Smooth muscle cell (in vitro differentiated cells): ENCODE results near the gene TM4SF5. TPM values are rescaled to one million over a fixed set of nuclear protein-coding genes. Genes with fewer than 3 reads are reported as not detected.
"Not testable (repeated sequence)": the region's sequence is repeated elsewhere in the genome, so short reads cannot be mapped to it uniquely, and the experiment has no call there.

Experiments
- DNase-seq: peaks from one replicate; lab custom pipeline; 2025; ENCODE audit not compliant: unreplicated experiment; lab: John Stamatoyannopoulos, UW
- H2AFZ ChIP-seq: fragments of 200-600 bp; sonication (generic); 2 replicates; pipeline ENCODE4 v1.6.0; 2016; ENCODE audit warnings: antibody characterized with exemption, low read depth, mild to moderate bottlenecking
- H3F3A ChIP-seq: fragments of 200-600 bp; sonication (generic); 2 replicates; pipeline ENCODE4 v1.6.0; 2017; ENCODE audit warnings: antibody characterized with exemption, low read depth
- H3K27ac ChIP-seq: fragments of 200-600 bp; sonication (generic); 2 replicates; pipeline ENCODE4 v1.5.1; 2016; ENCODE audit warnings: low read depth, mild to moderate bottlenecking
- H3K27me3 ChIP-seq: fragments of 200-600 bp; sonication (generic); 2 replicates; pipeline ENCODE4 v1.6.1; 2016; ENCODE audit warnings: low read depth, mild to moderate bottlenecking
- H3K36me3 ChIP-seq: fragments of 200-600 bp; sonication (generic); 2 replicates; pipeline ENCODE4 v1.5.1; 2016; ENCODE audit warnings: low read depth
- H3K4me1 ChIP-seq: fragments of 200-600 bp; sonication (generic); 2 replicates; pipeline ENCODE4 v1.5.1; 2016; ENCODE audit warnings: low read depth
- H3K4me2 ChIP-seq: fragments of 200-600 bp; sonication (generic); 2 replicates; pipeline ENCODE4 v1.6.0; 2016; ENCODE audit warnings: mild to moderate bottlenecking
- H3K4me3 ChIP-seq: fragments of 200-600 bp; sonication (generic); 2 replicates; pipeline ENCODE4 v1.5.1; 2016; ENCODE audit warnings: mild to moderate bottlenecking
- H3K79me2 ChIP-seq: fragments of 200-600 bp; sonication (generic); 2 replicates; pipeline ENCODE4 v1.6.0; 2016; ENCODE audit warnings: low read depth, mild to moderate bottlenecking
- H3K9ac ChIP-seq: fragments of 200-600 bp; sonication (generic); 2 replicates; pipeline ENCODE4 v1.6.0; 2016; ENCODE audit warnings: low read depth
- H3K9me3 ChIP-seq: fragments of 200-600 bp; sonication (generic); replicated peaks from 2 replicates; pipeline ENCODE4 v1.5.1; 2016; ENCODE audit warnings: low read depth
- H4K20me1 ChIP-seq: fragments of 200-600 bp; sonication (generic); 2 replicates; pipeline ENCODE4 v1.6.0; 2016; ENCODE audit warnings: low read depth
- WGBS: methylation state at CpG from one replicate; pipeline ENCODE4 v1.1.7; 2016; ENCODE audit warnings: low lambda C conversion rate; 5-methylcytosine and 5-hydroxymethylcytosine counted together
- polyA plus RNA-seq: library from polyadenylated mRNA; unstranded; fragments of >200 nt; fragmentation: Nextera tagmentation; extraction: Ambion mirVana; gene quantifications from 2 replicates; pipeline ENCODE4 v1.2.1, GENCODE V29; 2016
- total RNA-seq: library from RNA; depleted of rRNA; stranded (reverse); fragments of >200 nt; gene quantifications from 2 replicates; pipeline ENCODE4 v1.2.3, GENCODE V29; 2014
- TF ChIP-seq, protein P1 (sequence below): fragments of 200-600 bp; sonication (generic); IDR thresholded peaks from 2 replicates; pipeline ENCODE4 v1.5.1; 2017; ENCODE audit warnings: borderline replicate concordance, mild to moderate bottlenecking, antibody characterized with exemption; ENCODE audit not compliant: insufficient read depth, poor library complexity, severe bottlenecking

TM4SF5 gene
- total and polyA plus RNA-seq, 2 experiments from 2014 or later = not detected

DNA sequence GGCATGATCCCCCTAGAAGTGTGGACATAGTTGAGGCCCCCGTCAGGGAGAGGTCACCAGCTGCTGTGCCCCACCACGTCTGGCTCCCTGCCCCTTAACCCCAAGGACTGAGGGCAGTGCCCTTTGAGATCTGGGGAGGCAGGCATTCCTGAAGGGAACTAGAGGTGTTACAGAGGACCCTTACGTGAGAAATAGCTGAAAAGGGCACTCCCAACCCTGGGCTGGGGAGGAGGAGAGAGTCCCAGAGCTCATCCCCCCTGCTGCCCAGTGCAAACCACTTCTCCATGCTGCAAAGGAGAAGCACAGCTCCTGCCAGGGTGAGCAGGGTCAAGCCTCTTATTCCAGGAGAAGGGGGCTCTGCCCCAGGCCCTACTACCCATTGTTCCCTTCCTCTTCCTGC is 51.1 kb downstream of the TM4SF5 start:
- DNase-seq = no peak
- TF ChIP-seq, protein P1, sequence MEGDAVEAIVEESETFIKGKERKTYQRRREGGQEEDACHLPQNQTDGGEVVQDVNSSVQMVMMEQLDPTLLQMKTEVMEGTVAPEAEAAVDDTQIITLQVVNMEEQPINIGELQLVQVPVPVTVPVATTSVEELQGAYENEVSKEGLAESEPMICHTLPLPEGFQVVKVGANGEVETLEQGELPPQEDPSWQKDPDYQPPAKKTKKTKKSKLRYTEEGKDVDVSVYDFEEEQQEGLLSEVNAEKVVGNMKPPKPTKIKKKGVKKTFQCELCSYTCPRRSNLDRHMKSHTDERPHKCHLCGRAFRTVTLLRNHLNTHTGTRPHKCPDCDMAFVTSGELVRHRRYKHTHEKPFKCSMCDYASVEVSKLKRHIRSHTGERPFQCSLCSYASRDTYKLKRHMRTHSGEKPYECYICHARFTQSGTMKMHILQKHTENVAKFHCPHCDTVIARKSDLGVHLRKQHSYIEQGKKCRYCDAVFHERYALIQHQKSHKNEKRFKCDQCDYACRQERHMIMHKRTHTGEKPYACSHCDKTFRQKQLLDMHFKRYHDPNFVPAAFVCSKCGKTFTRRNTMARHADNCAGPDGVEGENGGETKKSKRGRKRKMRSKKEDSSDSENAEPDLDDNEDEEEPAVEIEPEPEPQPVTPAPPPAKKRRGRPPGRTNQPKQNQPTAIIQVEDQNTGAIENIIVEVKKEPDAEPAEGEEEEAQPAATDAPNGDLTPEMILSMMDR = no peak
- H3K9me3 ChIP-seq = no peaks in the 10 kb centered on the region
- no peak overlapping the region for H3K9ac ChIP-seq
- H3F3A ChIP-seq = no peaks in the 10 kb centered on the region
- H3K79me2 ChIP-seq = no peaks in the 10 kb centered on the region
- no peak overlapping the region for H3K4me3 ChIP-seq
- H3K27me3 ChIP-seq = no peaks in the 10 kb centered on the region
- no peak overlapping the region for H3K27ac ChIP-seq
- H4K20me1 ChIP-seq = no peaks in the 10 kb centered on the region
- no peaks in the 10 kb centered on the region for H3K36me3 ChIP-seq
- 91% methylated on average over 3 of the region's 3 CpGs for WGBS
- H2AFZ ChIP-seq = no peak overlapping the region
- no peak overlapping the region for H3K4me2 ChIP-seq
- no peaks in the 10 kb centered on the region for H3K4me1 ChIP-seq

DNA sequence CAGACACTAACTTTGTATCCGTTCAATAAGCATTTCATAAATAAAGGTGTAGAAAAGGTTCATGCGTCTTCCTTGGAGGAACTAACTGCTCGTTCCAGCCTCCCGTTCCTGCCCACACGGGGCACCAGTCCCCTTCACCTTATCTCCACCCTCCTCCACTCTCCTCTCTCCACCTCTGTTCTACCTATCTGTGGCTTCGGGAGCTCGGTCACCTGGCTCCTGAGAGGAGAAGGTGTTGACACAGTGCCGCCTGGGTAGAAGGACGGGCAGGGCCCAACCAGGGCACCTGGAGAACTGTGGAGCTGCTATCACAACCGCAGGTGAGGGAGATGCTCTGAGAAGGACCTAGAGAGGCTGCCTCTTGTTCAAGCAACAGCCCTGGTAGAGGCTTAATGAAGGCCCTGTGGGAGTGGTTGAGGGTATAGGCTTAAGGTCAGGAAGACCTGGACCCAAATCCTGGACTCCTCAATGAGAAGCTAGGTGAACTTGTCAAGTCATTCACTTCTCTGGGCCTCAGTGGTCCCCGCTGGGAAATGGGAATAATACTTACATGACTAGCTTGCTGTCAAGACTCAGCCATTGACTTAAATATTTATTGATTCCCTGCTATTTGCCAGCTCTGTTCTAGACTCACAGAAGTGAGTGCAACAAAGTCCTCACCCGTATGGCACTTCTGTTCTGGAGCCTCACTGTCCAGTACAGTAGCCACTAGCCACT is 51.8 kb downstream of the TM4SF5 start:
- H3K9ac ChIP-seq = no peak overlapping the region
- no peaks in the 10 kb centered on the region for H3K4me1 ChIP-seq
- H3K9me3 ChIP-seq = no peaks in the 10 kb centered on the region
- no peak overlapping the region for H3K27ac ChIP-seq
- H3K79me2 ChIP-seq = no peaks in the 10 kb centered on the region
- H2AFZ ChIP-seq = no peak overlapping the region
- no peaks in the 10 kb centered on the region for H3K27me3 ChIP-seq
- H4K20me1 ChIP-seq = no peaks in the 10 kb centered on the region
- WGBS = 92% methylated on average over 12 of the region's 12 CpGs
- DNase-seq = no peak
- H3F3A ChIP-seq = no peaks in the 10 kb centered on the region
- TF ChIP-seq, protein P1 = no peak
- H3K4me3 ChIP-seq = no peak overlapping the region
- no peak overlapping the region for H3K4me2 ChIP-seq
- H3K36me3 ChIP-seq = no peaks in the 10 kb centered on the region

DNA sequence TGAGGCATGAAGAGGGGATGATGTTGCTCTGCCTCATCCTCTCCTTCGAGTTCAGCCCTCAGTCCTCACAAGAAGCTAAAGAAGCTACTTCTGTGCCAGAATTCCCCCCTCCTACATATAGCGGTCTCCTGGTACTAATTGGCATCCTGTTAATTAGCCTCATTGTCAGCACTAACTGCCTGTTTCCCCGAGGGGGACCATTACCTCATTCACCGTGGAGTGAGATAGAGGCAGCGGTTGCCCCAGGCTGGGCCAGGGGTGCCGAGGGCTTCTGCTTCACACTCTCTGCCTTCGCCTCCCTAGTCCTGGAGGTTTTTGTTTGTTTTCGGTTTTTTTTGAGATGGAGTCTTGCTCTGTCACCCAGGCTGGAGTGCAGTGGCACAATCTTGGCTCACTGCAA is 55.7 kb downstream of the TM4SF5 start:
- Histone ChIP-seq H3K4me1 (no peaks in the 10 kb centered on the region), H3K9ac (no peak overlapping the region), H3K27ac (no peak overlapping the region), H3F3A (peaks cover 4% of the 10 kb centered on the region), H3K4me2 (no peak overlapping the region), H3K4me3 (no peak overlapping the region), H3K9me3 (no peaks in the 10 kb centered on the region), H3K36me3 (no peaks in the 10 kb centered on the region), H3K27me3 (no peaks in the 10 kb centered on the region), H2AFZ (no peak overlapping the region), H3K79me2 (no peaks in the 10 kb centered on the region), H4K20me1 (no peaks in the 10 kb centered on the region)
- TF ChIP-seq, protein P1 = no peak
- whole genome bisulfite sequencing = 79% methylated on average over 8 of the region's 8 CpGs
- no peak for DNase-seq

DNA sequence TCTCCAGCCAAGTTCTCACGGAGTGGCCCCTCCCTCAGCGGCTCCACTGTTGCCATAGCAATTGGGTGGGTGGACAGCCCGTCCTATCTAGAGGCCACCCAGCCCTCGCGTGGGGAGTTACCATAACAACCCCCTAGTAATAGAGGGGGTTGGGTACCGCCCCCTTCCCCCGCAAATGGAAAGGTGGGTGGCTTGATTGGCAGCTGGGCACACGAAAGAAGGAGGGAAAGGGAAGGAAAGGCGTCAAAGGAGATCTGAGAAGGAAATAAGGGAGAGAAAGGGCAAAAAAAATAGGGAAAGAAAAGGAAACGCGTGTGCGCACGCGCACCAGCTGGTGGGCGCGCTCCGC is 61.1 kb downstream of the TM4SF5 start:
- Histone ChIP-seq H3K4me2 (peak overlapping the region; percentile 96), H3K27ac (peak overlapping the region; percentile 87), H3K79me2 (peaks cover 43% of the 10 kb centered on the region), H3K9ac (peak overlapping the region; percentile 88), H4K20me1 (peaks cover 39% of the 10 kb centered on the region), H3F3A (peaks cover 15% of the 10 kb centered on the region), H3K4me3 (peak overlapping the region; percentile 90)
- not testable (repeated sequence) for H3K4me1 ChIP-seq, H3K27me3 ChIP-seq, H3K36me3 ChIP-seq, H2AFZ ChIP-seq, H3K9me3 ChIP-seq, DNase-seq
- WGBS = 0% methylated on average over 12 of the region's 17 CpGs

Other genes starting within 250 kb of the TM4SF5 start
- gene MYBBP1A, start 216.5 kb upstream of the TM4SF5 start, total RNA-seq = 14.3 and 18.1 TPM in 2 replicates
- 28.1 and 33.5 TPM in 2 replicates for gene MYBBP1A, start 216.5 kb upstream of the TM4SF5 start, polyA plus RNA-seq
- gene GGT6, start 211.3 kb upstream of the TM4SF5 start, total RNA-seq = 0.27 and 0.76 TPM in 2 replicates
- gene GGT6, start 211.3 kb upstream of the TM4SF5 start, polyA plus RNA-seq = not detected in 2 replicates
- 5.0 and 5.1 TPM in 2 replicates for gene SMTNL2, start 187.4 kb upstream of the TM4SF5 start, total RNA-seq
- gene SMTNL2, start 187.4 kb upstream of the TM4SF5 start, polyA plus RNA-seq = 8.3 and 14.8 TPM in 2 replicates
- not detected in 2 replicates for gene ALOX15, start 130.2 kb upstream of the TM4SF5 start, total RNA-seq
- gene ALOX15, start 130.2 kb upstream of the TM4SF5 start, polyA plus RNA-seq = 0.32 TPM in 1 of 2 replicates, not detected in the other
- 11.6 and 32.0 TPM in 2 replicates for gene PELP1, start 67.7 kb upstream of the TM4SF5 start, total RNA-seq
- gene PELP1, start 67.7 kb upstream of the TM4SF5 start, polyA plus RNA-seq = 31.1 and 33.6 TPM in 2 replicates
- 1.1 and 4.0 TPM in 2 replicates for gene ARRB2, start 61.3 kb upstream of the TM4SF5 start, total RNA-seq
- 6.6 and 7.6 TPM in 2 replicates for gene ARRB2, start 61.3 kb upstream of the TM4SF5 start, polyA plus RNA-seq
- 10.9 and 25.0 TPM in 2 replicates for gene MED11, start 40.5 kb upstream of the TM4SF5 start, total RNA-seq
- 20.4 and 34.1 TPM in 2 replicates for gene MED11, start 40.5 kb upstream of the TM4SF5 start, polyA plus RNA-seq
- gene ZMYND15, start 32.1 kb upstream of the TM4SF5 start, total RNA-seq = not detected in 2 replicates
- 0.54 TPM in 1 of 2 replicates, not detected in the other for gene ZMYND15, start 32.1 kb upstream of the TM4SF5 start, polyA plus RNA-seq
- gene CXCL16, start 32.0 kb upstream of the TM4SF5 start, total RNA-seq = 2.4 and 3.2 TPM in 2 replicates
- 2.3 and 9.2 TPM in 2 replicates for gene CXCL16, start 32.0 kb upstream of the TM4SF5 start, polyA plus RNA-seq
- gene VMO1, start 14.5 kb downstream of the TM4SF5 start, total RNA-seq = not detected in 2 replicates
- gene VMO1, start 14.5 kb downstream of the TM4SF5 start, polyA plus RNA-seq = 0.44 and 0.94 TPM in 2 replicates
- gene GLTPD2, start 17.1 kb downstream of the TM4SF5 start, total RNA-seq = not detected in 2 replicates
- gene GLTPD2, start 17.1 kb downstream of the TM4SF5 start, polyA plus RNA-seq = 0.82 and 0.89 TPM in 2 replicates
- gene PSMB6, start 24.3 kb downstream of the TM4SF5 start, total RNA-seq = 139 and 162 TPM in 2 replicates
- 434 and 438 TPM in 2 replicates for gene PSMB6, start 24.3 kb downstream of the TM4SF5 start, polyA plus RNA-seq
- 19.9 and 20.3 TPM in 2 replicates for gene PLD2, start 35.3 kb downstream of the TM4SF5 start, total RNA-seq
- 9.9 and 26.4 TPM in 2 replicates for gene PLD2, start 35.3 kb downstream of the TM4SF5 start, polyA plus RNA-seq
- gene MINK1, start 61.5 kb downstream of the TM4SF5 start, total RNA-seq = 25.3 and 26.6 TPM in 2 replicates
- gene MINK1, start 61.5 kb downstream of the TM4SF5 start, polyA plus RNA-seq = 26.8 and 40.3 TPM in 2 replicates
- gene C17orf107, start 127.7 kb downstream of the TM4SF5 start, total RNA-seq = 5.0 and 9.9 TPM in 2 replicates
- gene C17orf107, start 127.7 kb downstream of the TM4SF5 start, polyA plus RNA-seq = 10.7 and 14.1 TPM in 2 replicates
- 1.7 and 4.3 TPM in 2 replicates for gene CHRNE, start 131.2 kb downstream of the TM4SF5 start, total RNA-seq
- 0.83 and 2.7 TPM in 2 replicates for gene CHRNE, start 131.2 kb downstream of the TM4SF5 start, polyA plus RNA-seq
- not detected in 2 replicates for gene GP1BA, start 160.4 kb downstream of the TM4SF5 start, total RNA-seq
- 0.07 and 0.41 TPM in 2 replicates for gene GP1BA, start 160.4 kb downstream of the TM4SF5 start, polyA plus RNA-seq
- 29.9 and 39.3 TPM in 2 replicates for gene SLC25A11, start 168.2 kb downstream of the TM4SF5 start, total RNA-seq
- 64.9 and 67.5 TPM in 2 replicates for gene SLC25A11, start 168.2 kb downstream of the TM4SF5 start, polyA plus RNA-seq
- 23.7 and 39.6 TPM in 2 replicates for gene RNF167, start 168.4 kb downstream of the TM4SF5 start, total RNA-seq
- gene RNF167, start 168.4 kb downstream of the TM4SF5 start, polyA plus RNA-seq = 59.4 and 61.6 TPM in 2 replicates
- 681 and 838 TPM in 2 replicates for gene PFN1, start 176.6 kb downstream of the TM4SF5 start, total RNA-seq
- gene PFN1, start 176.6 kb downstream of the TM4SF5 start, polyA plus RNA-seq = 1,482 and 1,485 TPM in 2 replicates
- gene ENO3, start 179.2 kb downstream of the TM4SF5 start, total RNA-seq = 2.4 and 5.9 TPM in 2 replicates
- gene ENO3, start 179.2 kb downstream of the TM4SF5 start, polyA plus RNA-seq = 13.1 and 14.5 TPM in 2 replicates
- gene SPAG7, start 195.9 kb downstream of the TM4SF5 start, total RNA-seq = 59.8 and 70.7 TPM in 2 replicates
- gene SPAG7, start 195.9 kb downstream of the TM4SF5 start, polyA plus RNA-seq = 187 and 192 TPM in 2 replicates
- 5.1 and 11.8 TPM in 2 replicates for gene CAMTA2, start 215.8 kb downstream of the TM4SF5 start, total RNA-seq
- gene CAMTA2, start 215.8 kb downstream of the TM4SF5 start, polyA plus RNA-seq = 26.2 and 33.0 TPM in 2 replicates
- gene INCA1, start 225.6 kb downstream of the TM4SF5 start, total RNA-seq = 0.36 TPM in 1 of 2 replicates, not detected in the other
- gene INCA1, start 225.6 kb downstream of the TM4SF5 start, polyA plus RNA-seq = 1.4 TPM in 2 replicates
- gene KIF1C, start 226.1 kb downstream of the TM4SF5 start, total RNA-seq = 20.9 and 22.3 TPM in 2 replicates
- gene KIF1C, start 226.1 kb downstream of the TM4SF5 start, polyA plus RNA-seq = 36.2 and 52.3 TPM in 2 replicates